ENCODE measurements around the gene KLK5. TPM values are rescaled to one million over a fixed set of nuclear protein-coding genes. Genes with fewer than 3 reads are reported as not detected.

KLK5 gene, protein sequence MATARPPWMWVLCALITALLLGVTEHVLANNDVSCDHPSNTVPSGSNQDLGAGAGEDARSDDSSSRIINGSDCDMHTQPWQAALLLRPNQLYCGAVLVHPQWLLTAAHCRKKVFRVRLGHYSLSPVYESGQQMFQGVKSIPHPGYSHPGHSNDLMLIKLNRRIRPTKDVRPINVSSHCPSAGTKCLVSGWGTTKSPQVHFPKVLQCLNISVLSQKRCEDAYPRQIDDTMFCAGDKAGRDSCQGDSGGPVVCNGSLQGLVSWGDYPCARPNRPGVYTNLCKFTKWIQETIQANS
- total RNA-seq (not detected), polyA plus RNA-seq (not detected)

DNA sequence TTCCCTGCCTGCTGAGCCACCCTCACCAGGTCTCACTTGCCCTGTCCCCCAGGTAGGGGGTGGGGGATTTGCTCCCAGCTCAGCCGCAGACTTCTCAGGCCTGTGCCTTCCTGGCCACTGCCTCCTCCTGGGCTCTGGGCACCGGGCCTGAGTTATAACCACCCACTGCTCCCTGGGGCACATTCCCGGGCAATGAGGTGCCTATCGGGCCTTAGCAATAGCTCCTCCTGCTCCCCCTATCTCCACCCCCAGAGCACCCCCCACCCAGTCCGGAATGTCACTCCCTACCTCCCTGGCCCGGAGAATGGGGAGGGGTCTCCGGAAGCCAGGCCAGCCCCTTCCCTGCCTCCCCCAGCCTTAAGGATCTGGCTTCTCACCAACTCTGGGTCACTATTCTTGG lies at the start of gene KLK5:
KLK5 (minus strand) TSS at position 129 of the 400 bp plus-strand sequence. CDS start 381 bp downstream, outside the sequence.
- no peak within 1 kb of the TSS for H3K27ac Mint-ChIP-seq
- H3K36me3 Mint-ChIP-seq, result no peaks in the 10 kb centered on the region
- no peak within 1 kb of the TSS for H3K4me3 Mint-ChIP-seq
- H3K27ac ChIP-seq (ENCODE audit: insufficient read depth, low read length, poor library complexity, severe bottlenecking), result no peak within 1 kb of the TSS
- DNase-seq (no peak), ATAC-seq (ENCODE audit: low read depth in 2 of 2) (no peak)
- H3K27me3 Mint-ChIP-seq, result peaks cover 8% of the 10 kb centered on the region
- no peaks in the 10 kb centered on the region for H3K36me3 ChIP-seq (ENCODE audit: control insufficient read depth, insufficient read depth, low read length)
- H3K27me3 ChIP-seq (ENCODE audit: control insufficient read depth, insufficient read depth, low read length), result no peaks in the 10 kb centered on the region
- no peaks in the 10 kb centered on the region for H3K4me1 Mint-ChIP-seq
- no peaks in the 10 kb centered on the region for H3K9me3 ChIP-seq (ENCODE audit: control insufficient read depth in 2 of 2, low read length in 2 of 2)
- H3K4me1 ChIP-seq (ENCODE audit: control insufficient read depth, insufficient read depth, low read length, poor library complexity, severe bottlenecking), result no peaks in the 10 kb centered on the region
- no peak within 1 kb of the TSS for H3K4me3 ChIP-seq (ENCODE audit: low read depth, low read length)
- H3K9me3 Mint-ChIP-seq, result peaks cover 0 to 5% (median 0%) of the 10 kb centered on the region in 7 donors

DNA sequence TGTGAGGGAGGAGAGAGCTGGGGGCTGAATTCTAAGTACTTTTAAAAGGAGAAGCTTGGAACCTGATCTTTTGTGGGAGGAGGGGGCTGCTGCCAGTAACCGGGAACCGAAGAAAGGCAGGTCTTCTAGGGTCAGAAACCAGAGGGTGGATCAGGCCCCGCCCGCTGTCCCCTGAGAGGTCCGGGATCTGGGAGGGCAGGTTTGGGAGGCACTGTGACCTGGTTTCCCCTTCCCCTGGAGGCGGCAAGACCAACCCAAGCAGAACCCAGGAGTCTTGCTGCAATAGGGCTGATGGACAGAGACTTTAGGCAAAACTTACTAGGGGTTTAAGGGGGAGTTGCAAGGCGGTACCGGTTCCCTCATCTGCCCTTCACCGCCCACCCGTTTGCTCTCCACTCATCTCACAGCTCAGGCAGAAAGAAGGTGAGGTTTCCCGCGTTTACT lies 49.3 kb upstream of the KLK5 start:
- H3K9me3 ChIP-seq (ENCODE audit: control insufficient read depth in 2 of 2, low read length in 2 of 2), result no peaks in the 10 kb centered on the region
- Mint-ChIP-seq H3K27ac (no peak overlapping the region), H3K36me3 (no peaks in the 10 kb centered on the region), H3K4me3 (no peak overlapping the region), H3K27me3 (peaks cover 16% of the 10 kb centered on the region), H3K9me3 (no peaks in the 10 kb centered on the region), H3K4me1 (no peaks in the 10 kb centered on the region)
- H3K4me3 ChIP-seq (ENCODE audit: low read depth, low read length), result no peak overlapping the region
- DNase-seq, result no peak
- H3K4me1 ChIP-seq (ENCODE audit: control insufficient read depth, insufficient read depth, low read length, poor library complexity, severe bottlenecking), result no peaks in the 10 kb centered on the region
- H3K27me3 ChIP-seq (ENCODE audit: control insufficient read depth, insufficient read depth, low read length), result peaks cover 3% of the 10 kb centered on the region
- no peak for ATAC-seq (ENCODE audit: low read depth in 2 of 2)
- H3K27ac ChIP-seq (ENCODE audit: insufficient read depth, low read length, poor library complexity, severe bottlenecking), result no peak overlapping the region
- no peaks in the 10 kb centered on the region for H3K36me3 ChIP-seq (ENCODE audit: control insufficient read depth, insufficient read depth, low read length)

DNA sequence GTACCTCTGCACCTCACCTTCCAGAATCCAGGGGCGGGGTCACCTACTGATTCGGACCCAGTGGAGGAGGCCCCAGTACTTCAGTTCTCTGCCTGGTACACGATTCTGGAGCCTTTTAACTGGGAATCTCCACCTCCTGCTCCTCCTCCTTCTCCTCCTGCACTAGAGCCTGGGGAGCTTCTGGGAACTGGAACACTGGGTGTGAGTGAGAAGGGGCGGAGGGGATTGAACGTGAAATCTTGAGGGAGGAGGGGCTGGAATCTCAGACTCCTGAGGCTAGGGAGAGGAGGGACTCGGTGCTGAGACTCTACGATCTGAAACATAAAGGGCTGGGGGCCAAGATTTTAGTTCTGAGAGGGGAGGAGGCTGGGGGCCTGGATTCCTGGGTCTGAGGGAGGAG lies 48.7 kb upstream of the KLK5 start, which contains the start of gene KLK8:
KLK8 (minus strand) TSS at position 90 of the 400 bp plus-strand sequence. CDS start 437 bp downstream, outside the sequence.
- peaks cover 16% of the 10 kb centered on the region for H3K27me3 Mint-ChIP-seq
- Histone ChIP-seq H3K27me3 (ENCODE audit: control insufficient read depth, insufficient read depth, low read length) (peaks cover 3% of the 10 kb centered on the region), H3K27ac (ENCODE audit: insufficient read depth, low read length, poor library complexity, severe bottlenecking) (no peak within 1 kb of the TSS), H3K4me1 (ENCODE audit: control insufficient read depth, insufficient read depth, low read length, poor library complexity, severe bottlenecking) (no peaks in the 10 kb centered on the region), H3K36me3 (ENCODE audit: control insufficient read depth, insufficient read depth, low read length) (no peaks in the 10 kb centered on the region), H3K4me3 (ENCODE audit: low read depth, low read length) (no peak within 1 kb of the TSS), H3K9me3 (ENCODE audit: control insufficient read depth in 2 of 2, low read length in 2 of 2) (no peaks in the 10 kb centered on the region)
- H3K4me3 Mint-ChIP-seq, result no peak within 1 kb of the TSS
- H3K36me3 Mint-ChIP-seq, result no peaks in the 10 kb centered on the region
- DNase-seq, result no peak
- H3K9me3 Mint-ChIP-seq, result no peaks in the 10 kb centered on the region
- H3K4me1 Mint-ChIP-seq, result no peaks in the 10 kb centered on the region
- ATAC-seq (ENCODE audit: low read depth in 2 of 2), result no peak
- no peak within 1 kb of the TSS for H3K27ac Mint-ChIP-seq

DNA sequence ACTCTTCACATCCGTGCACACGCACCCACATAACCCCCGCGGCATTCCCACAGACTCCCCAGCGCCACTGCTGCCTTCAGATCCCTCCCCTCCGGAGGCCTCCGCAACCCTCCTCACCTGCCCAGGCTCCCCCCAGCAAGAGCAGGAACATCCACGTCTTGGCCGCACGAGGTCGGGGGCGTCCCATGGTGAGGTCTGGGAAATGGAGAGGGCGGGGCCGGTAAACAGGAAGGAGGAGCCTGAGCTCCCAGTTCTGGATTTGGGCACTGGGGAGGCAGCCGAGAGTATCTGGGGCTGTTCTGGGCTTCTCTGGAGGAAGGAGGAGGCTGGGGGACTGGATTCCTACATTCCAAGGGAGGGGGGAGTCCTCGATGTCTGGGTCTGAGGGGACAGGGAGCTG lies 48.1 kb upstream of the KLK5 start:
- ATAC-seq (ENCODE audit: low read depth in 2 of 2), result no peak

DNA sequence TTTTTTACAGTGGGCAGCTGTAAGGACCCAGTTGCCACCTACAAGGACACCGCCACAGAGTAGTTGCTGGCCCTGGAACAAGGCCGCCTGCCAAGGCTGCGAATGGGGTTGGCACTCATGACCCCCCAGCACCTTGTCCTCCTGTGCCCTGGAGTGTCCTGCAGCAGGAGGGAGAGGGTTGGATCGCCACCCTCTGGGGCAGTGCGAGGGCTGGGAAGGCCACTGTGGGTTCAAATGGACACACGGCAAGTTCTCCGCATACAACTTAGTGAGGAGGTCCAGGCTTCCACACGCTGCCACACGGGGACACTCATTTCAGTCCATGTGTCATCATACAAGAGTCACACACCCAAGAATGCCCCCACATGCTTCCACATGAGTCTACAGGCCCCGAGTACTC lies 47.6 kb upstream of the KLK5 start:
- Mint-ChIP-seq H3K9me3 (no peaks in the 10 kb centered on the region), H3K4me3 (no peak overlapping the region), H3K36me3 (no peaks in the 10 kb centered on the region), H3K27me3 (peaks cover 16% of the 10 kb centered on the region), H3K27ac (no peak overlapping the region), H3K4me1 (no peaks in the 10 kb centered on the region)
- no peak overlapping the region for H3K4me3 ChIP-seq (ENCODE audit: low read depth, low read length)
- no peaks in the 10 kb centered on the region for H3K36me3 ChIP-seq (ENCODE audit: control insufficient read depth, insufficient read depth, low read length)
- H3K27me3 ChIP-seq (ENCODE audit: control insufficient read depth, insufficient read depth, low read length), result peaks cover 3% of the 10 kb centered on the region
- H3K9me3 ChIP-seq (ENCODE audit: control insufficient read depth in 2 of 2, low read length in 2 of 2), result no peaks in the 10 kb centered on the region
- no peak overlapping the region for H3K27ac ChIP-seq (ENCODE audit: insufficient read depth, low read length, poor library complexity, severe bottlenecking)
- ATAC-seq (ENCODE audit: low read depth in 2 of 2) (no peak), DNase-seq (no peak)
- no peaks in the 10 kb centered on the region for H3K4me1 ChIP-seq (ENCODE audit: control insufficient read depth, insufficient read depth, low read length, poor library complexity, severe bottlenecking)

More for the DNA sequence above, 48.1 kb upstream of the KLK5 start:
- DNase-seq, result no peak
- no peak overlapping the region for H3K27ac Mint-ChIP-seq
- H3K4me3 Mint-ChIP-seq, result no peak overlapping the region
- H3K36me3 Mint-ChIP-seq, result no peaks in the 10 kb centered on the region
- Histone ChIP-seq H3K4me3 (ENCODE audit: low read depth, low read length) (no peak overlapping the region), H3K36me3 (ENCODE audit: control insufficient read depth, insufficient read depth, low read length) (no peaks in the 10 kb centered on the region), H3K27ac (ENCODE audit: insufficient read depth, low read length, poor library complexity, severe bottlenecking) (no peak overlapping the region), H3K27me3 (ENCODE audit: control insufficient read depth, insufficient read depth, low read length) (peaks cover 3% of the 10 kb centered on the region), H3K4me1 (ENCODE audit: control insufficient read depth, insufficient read depth, low read length, poor library complexity, severe bottlenecking) (no peaks in the 10 kb centered on the region), H3K9me3 (ENCODE audit: control insufficient read depth in 2 of 2, low read length in 2 of 2) (no peaks in the 10 kb centered on the region)
- no peaks in the 10 kb centered on the region for H3K9me3 Mint-ChIP-seq
- no peaks in the 10 kb centered on the region for H3K4me1 Mint-ChIP-seq
- peaks cover 16% of the 10 kb centered on the region for H3K27me3 Mint-ChIP-seq

DNA sequence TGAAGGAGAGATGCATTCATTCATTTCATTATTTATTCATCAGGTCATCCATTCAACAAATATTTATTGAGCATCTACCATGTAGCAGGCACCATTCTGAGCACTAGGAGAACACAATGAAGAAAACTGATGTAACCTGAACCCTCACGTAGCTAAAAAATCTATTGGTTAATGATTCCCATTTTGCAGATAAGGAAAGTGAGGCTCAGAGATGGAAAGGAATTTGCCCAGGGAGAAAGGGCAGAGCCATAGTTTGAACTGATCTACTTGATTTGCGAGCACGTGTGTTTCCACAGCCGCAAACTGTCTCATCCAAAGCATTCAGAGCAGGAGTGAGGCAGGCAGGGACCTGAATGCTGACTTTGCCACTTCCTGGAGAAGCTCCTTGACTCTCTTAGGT lies 45.8 kb upstream of the KLK5 start:
- no peak overlapping the region for H3K27ac ChIP-seq (ENCODE audit: insufficient read depth, low read length, poor library complexity, severe bottlenecking)
- no peaks in the 10 kb centered on the region for H3K4me1 Mint-ChIP-seq
- H3K36me3 Mint-ChIP-seq, result no peaks in the 10 kb centered on the region
- H3K27ac Mint-ChIP-seq, result peak overlapping the region in 1 of 3 donors; percentile 24
- no peaks in the 10 kb centered on the region for H3K4me1 ChIP-seq (ENCODE audit: control insufficient read depth, insufficient read depth, low read length, poor library complexity, severe bottlenecking)
- peaks cover 16% of the 10 kb centered on the region for H3K27me3 Mint-ChIP-seq
- ATAC-seq (ENCODE audit: low read depth in 2 of 2), result no peak
- H3K27me3 ChIP-seq (ENCODE audit: control insufficient read depth, insufficient read depth, low read length), result peaks cover 3% of the 10 kb centered on the region
- no peak overlapping the region for H3K4me3 ChIP-seq (ENCODE audit: low read depth, low read length)
- no peaks in the 10 kb centered on the region for H3K9me3 ChIP-seq (ENCODE audit: control insufficient read depth in 2 of 2, low read length in 2 of 2)
- H3K36me3 ChIP-seq (ENCODE audit: control insufficient read depth, insufficient read depth, low read length), result no peaks in the 10 kb centered on the region
- no peak for DNase-seq
- peaks cover 0 to 2% (median 0%) of the 10 kb centered on the region in 7 donors for H3K9me3 Mint-ChIP-seq
- H3K4me3 Mint-ChIP-seq, result no peak overlapping the region

DNA sequence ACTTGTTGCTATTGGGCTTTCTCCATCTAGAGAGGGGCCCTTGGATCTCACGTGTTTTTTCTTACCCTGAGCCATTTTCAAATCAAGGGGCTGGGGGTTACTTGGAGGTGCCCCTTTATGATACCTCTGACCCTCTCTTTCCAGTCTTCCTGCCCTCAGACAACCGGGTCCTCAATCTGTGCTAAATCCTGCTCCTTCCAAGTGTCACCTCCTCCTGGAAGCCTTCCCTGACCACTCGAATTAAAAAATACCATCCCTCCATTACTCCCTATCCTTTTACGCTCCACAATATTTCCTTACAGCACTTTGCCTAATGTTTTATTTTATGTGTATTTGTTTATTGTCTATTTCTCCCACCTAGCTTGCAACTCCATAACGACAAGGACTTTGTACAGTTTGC lies 45.2 kb upstream of the KLK5 start:
- peaks cover 16% of the 10 kb centered on the region for H3K27me3 Mint-ChIP-seq

DNA sequence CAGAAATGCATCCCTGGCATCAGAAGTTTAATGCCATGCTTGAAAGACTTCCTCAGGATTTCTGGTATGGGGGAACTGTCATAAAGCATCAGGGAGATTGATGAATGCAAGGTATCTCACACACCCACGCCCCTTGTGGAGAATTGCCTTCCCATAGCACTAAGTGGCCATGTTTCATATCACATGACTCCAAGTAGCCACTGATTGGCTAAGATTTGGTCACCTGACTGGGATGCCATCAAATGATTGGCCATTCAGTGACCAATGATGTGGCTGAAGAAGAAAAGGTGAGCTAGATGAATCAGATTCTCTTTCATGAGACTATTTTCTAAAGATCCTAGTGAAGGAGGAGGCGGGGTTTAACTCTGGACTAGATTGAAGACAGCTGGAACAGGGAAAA lies 41.3 kb upstream of the KLK5 start:
- ATAC-seq (ENCODE audit: low read depth in 2 of 2), result no peak
- H3K27me3 Mint-ChIP-seq, result no peaks in the 10 kb centered on the region

More for the DNA sequence above, 45.2 kb upstream of the KLK5 start:
- DNase-seq (no peak), ATAC-seq (ENCODE audit: low read depth in 2 of 2) (no peak)
- Histone ChIP-seq H3K27ac (ENCODE audit: insufficient read depth, low read length, poor library complexity, severe bottlenecking) (no peak overlapping the region), H3K36me3 (ENCODE audit: control insufficient read depth, insufficient read depth, low read length) (no peaks in the 10 kb centered on the region), H3K4me1 (ENCODE audit: control insufficient read depth, insufficient read depth, low read length, poor library complexity, severe bottlenecking) (no peaks in the 10 kb centered on the region), H3K27me3 (ENCODE audit: control insufficient read depth, insufficient read depth, low read length) (peaks cover 3% of the 10 kb centered on the region), H3K4me3 (ENCODE audit: low read depth, low read length) (no peak overlapping the region), H3K9me3 (ENCODE audit: control insufficient read depth in 2 of 2, low read length in 2 of 2) (no peaks in the 10 kb centered on the region)
- Mint-ChIP-seq H3K4me3 (peak overlapping the region in 1 of 4 donors; percentile 8), H3K9me3 (peaks cover 0 to 2% (median 0%) of the 10 kb centered on the region in 7 donors), H3K4me1 (no peaks in the 10 kb centered on the region), H3K27ac (no peak overlapping the region), H3K36me3 (no peaks in the 10 kb centered on the region)

More for the DNA sequence above, 41.3 kb upstream of the KLK5 start:
- Histone ChIP-seq H3K4me3 (ENCODE audit: low read depth, low read length) (no peak overlapping the region), H3K4me1 (ENCODE audit: control insufficient read depth, insufficient read depth, low read length, poor library complexity, severe bottlenecking) (no peaks in the 10 kb centered on the region), H3K27me3 (ENCODE audit: control insufficient read depth, insufficient read depth, low read length) (no peaks in the 10 kb centered on the region), H3K27ac (ENCODE audit: insufficient read depth, low read length, poor library complexity, severe bottlenecking) (no peak overlapping the region), H3K36me3 (ENCODE audit: control insufficient read depth, insufficient read depth, low read length) (no peaks in the 10 kb centered on the region), H3K9me3 (ENCODE audit: control insufficient read depth in 2 of 2, low read length in 2 of 2) (no peaks in the 10 kb centered on the region)
- Mint-ChIP-seq H3K36me3 (peaks cover 6% of the 10 kb centered on the region), H3K27ac (no peak overlapping the region), H3K4me1 (no peaks in the 10 kb centered on the region), H3K4me3 (no peak overlapping the region), H3K9me3 (peaks cover 0 to 7% (median 0%) of the 10 kb centered on the region in 7 donors)
- no peak for DNase-seq

Data from CD4-positive, CD25-positive, alpha-beta regulatory T cell (primary cell).